ENCODE results near the gene FAM20C.

Gene FAM20C

GRCh38 chr7:193481-194251 is 1.3 kb downstream of the FAM20C start (continued):
- TF ChIP-seq ZNF785 (tag by site-specific recombination; IDR thresholded peaks at IDR 0.05) (no peak), TCF7L2 (IDR thresholded peaks at IDR 0.05; ENCODE audit: borderline replicate concordance, low read depth, low read length) (no peak), ZNF473 (tag by site-specific recombination; IDR thresholded peaks at IDR 0.05) (no peak), ZBTB48 (tag by site-specific recombination; IDR thresholded peaks at IDR 0.05) (no peak), HOXD13 (CRISPR knock-in tag; IDR thresholded peaks at IDR 0.05; ENCODE audit: borderline replicate concordance) (no peak), ZNF23 (tag by site-specific recombination; IDR thresholded peaks at IDR 0.05; ENCODE audit: borderline replicate concordance) (no peak), ZNF561 (tag by site-specific recombination; IDR thresholded peaks at IDR 0.05; ENCODE audit: borderline replicate concordance) (no peak), ZBTB20 (tag by site-specific recombination; IDR thresholded peaks at IDR 0.05) (peak; percentile 74), ZNF529 (tag by site-specific recombination; IDR thresholded peaks at IDR 0.05; ENCODE audit: insufficient replicate concordance) (no peak), BCL11B (tag by site-specific recombination; IDR thresholded peaks at IDR 0.05; ENCODE audit: low read depth) (no peak), ZSCAN30 (tag by site-specific recombination; IDR thresholded peaks at IDR 0.05) (no peak), ZNF514 (tag by site-specific recombination; IDR thresholded peaks at IDR 0.05) (no peak), ZSCAN23 (tag by site-specific recombination; IDR thresholded peaks at IDR 0.05) (no peak), ZNF654 (tag by site-specific recombination; IDR thresholded peaks at IDR 0.05; ENCODE audit: low read depth) (no peak), ZNF747 (tag by site-specific recombination; IDR thresholded peaks at IDR 0.05) (no peak), ZNF639 (tag by site-specific recombination; IDR thresholded peaks at IDR 0.05) (no peak), ZNF280C (tag by site-specific recombination; IDR thresholded peaks at IDR 0.05) (no peak), ZNF146 (tag by site-specific recombination; IDR thresholded peaks at IDR 0.05) (no peak), FEZF1 (tag by site-specific recombination; IDR thresholded peaks at IDR 0.05) (no peak), ZNF175 (tag by site-specific recombination; IDR thresholded peaks at IDR 0.05) (no peak), GLI2 (tag by site-specific recombination; IDR thresholded peaks at IDR 0.05; ENCODE audit: borderline replicate concordance, low read depth) (no peak), ZNF324 (tag by site-specific recombination; IDR thresholded peaks at IDR 0.05) (no peak), KLF8 (tag by site-specific recombination; IDR thresholded peaks at IDR 0.05) (no peak), ZNF510 (tag by site-specific recombination; IDR thresholded peaks at IDR 0.05; ENCODE audit: insufficient replicate concordance) (no peak), RBAK (tag by site-specific recombination; IDR thresholded peaks at IDR 0.05) (no peak), SP3 (tag by site-specific recombination; IDR thresholded peaks at IDR 0.05) (peak; percentile 60; the same call in 1 of the 2 replicates), ZNF768 (tag by site-specific recombination; IDR thresholded peaks at IDR 0.05) (no peak), ZXDB (tag by site-specific recombination; IDR thresholded peaks at IDR 0.05) (no peak), ZNF677 (tag by site-specific recombination; IDR thresholded peaks at IDR 0.05) (no peak), ZNF76 (tag by site-specific recombination; IDR thresholded peaks at IDR 0.05; ENCODE audit: borderline replicate concordance, low read depth) (no peak), ZNF660 (tag by site-specific recombination; IDR thresholded peaks at IDR 0.05) (no peak), ZNF544 (tag by site-specific recombination; IDR thresholded peaks at IDR 0.05) (no peak), BCL11A (tag by site-specific recombination; IDR thresholded peaks at IDR 0.05; ENCODE audit: low read depth) (no peak)
- TF ChIP-seq, protein P1, sequence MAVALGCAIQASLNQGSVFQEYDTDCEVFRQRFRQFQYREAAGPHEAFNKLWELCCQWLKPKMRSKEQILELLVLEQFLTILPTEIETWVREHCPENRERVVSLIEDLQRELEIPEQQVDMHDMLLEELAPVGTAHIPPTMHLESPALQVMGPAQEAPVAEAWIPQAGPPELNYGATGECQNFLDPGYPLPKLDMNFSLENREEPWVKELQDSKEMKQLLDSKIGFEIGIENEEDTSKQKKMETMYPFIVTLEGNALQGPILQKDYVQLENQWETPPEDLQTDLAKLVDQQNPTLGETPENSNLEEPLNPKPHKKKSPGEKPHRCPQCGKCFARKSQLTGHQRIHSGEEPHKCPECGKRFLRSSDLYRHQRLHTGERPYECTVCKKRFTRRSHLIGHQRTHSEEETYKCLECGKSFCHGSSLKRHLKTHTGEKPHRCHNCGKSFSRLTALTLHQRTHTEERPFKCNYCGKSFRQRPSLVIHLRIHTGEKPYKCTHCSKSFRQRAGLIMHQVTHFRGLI (tag by site-specific recombination; IDR thresholded peaks at IDR 0.05), result no peak
- TF ChIP-seq, protein P2, sequence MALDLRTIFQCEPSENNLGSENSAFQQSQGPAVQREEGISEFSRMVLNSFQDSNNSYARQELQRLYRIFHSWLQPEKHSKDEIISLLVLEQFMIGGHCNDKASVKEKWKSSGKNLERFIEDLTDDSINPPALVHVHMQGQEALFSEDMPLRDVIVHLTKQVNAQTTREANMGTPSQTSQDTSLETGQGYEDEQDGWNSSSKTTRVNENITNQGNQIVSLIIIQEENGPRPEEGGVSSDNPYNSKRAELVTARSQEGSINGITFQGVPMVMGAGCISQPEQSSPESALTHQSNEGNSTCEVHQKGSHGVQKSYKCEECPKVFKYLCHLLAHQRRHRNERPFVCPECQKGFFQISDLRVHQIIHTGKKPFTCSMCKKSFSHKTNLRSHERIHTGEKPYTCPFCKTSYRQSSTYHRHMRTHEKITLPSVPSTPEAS (tag by site-specific recombination; IDR thresholded peaks at IDR 0.05), result no peak
